ENCODE results near the gene RHBDL2.
"Not testable (repeated sequence)": the region's sequence is repeated elsewhere in the genome, so short reads cannot be mapped to it uniquely, and the experiment has no call there.

Gene RHBDL2, protein sequence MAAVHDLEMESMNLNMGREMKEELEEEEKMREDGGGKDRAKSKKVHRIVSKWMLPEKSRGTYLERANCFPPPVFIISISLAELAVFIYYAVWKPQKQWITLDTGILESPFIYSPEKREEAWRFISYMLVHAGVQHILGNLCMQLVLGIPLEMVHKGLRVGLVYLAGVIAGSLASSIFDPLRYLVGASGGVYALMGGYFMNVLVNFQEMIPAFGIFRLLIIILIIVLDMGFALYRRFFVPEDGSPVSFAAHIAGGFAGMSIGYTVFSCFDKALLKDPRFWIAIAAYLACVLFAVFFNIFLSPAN

DNA sequence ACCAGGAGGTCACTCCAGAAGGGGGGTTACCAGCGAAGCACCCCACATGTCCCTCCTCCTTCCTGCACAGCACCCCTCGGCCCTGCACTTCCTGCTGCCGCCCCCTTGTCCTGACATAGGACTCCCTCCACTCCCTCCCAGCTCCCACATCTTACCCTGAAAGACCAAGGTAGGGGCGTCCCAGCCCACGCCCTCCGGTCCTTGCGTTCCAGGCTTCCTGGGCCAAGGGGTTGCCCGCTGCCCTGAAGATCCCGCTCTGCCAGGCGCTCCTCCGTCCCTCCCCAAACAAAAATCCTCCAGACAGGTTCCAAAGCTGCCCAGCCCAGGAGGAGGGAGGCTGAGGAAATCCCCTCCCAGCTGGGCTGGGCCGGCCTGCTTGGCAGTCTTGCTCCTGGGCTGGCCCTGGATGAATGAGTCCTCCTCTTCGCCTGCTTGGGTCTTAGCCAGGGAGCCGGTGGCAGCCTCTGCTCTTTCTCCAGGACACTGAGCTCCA, at the start of gene RHBDL2:
RHBDL2 (minus strand) TSS at position 304 of the 493 bp plus-strand sequence. CDS start 22,618 bp downstream, outside the sequence.
- peak; percentile 80 for DNase-seq (ENCODE audit: low spot score)
- ChIA-PET POLR2A (ENCODE audit: low non-redundant PET) (no interaction called here), CTCF (no interaction called here)
- H3K27ac ChIP-seq, result peak within 1 kb of the TSS; percentile 51
- TF ChIP-seq, protein P1, sequence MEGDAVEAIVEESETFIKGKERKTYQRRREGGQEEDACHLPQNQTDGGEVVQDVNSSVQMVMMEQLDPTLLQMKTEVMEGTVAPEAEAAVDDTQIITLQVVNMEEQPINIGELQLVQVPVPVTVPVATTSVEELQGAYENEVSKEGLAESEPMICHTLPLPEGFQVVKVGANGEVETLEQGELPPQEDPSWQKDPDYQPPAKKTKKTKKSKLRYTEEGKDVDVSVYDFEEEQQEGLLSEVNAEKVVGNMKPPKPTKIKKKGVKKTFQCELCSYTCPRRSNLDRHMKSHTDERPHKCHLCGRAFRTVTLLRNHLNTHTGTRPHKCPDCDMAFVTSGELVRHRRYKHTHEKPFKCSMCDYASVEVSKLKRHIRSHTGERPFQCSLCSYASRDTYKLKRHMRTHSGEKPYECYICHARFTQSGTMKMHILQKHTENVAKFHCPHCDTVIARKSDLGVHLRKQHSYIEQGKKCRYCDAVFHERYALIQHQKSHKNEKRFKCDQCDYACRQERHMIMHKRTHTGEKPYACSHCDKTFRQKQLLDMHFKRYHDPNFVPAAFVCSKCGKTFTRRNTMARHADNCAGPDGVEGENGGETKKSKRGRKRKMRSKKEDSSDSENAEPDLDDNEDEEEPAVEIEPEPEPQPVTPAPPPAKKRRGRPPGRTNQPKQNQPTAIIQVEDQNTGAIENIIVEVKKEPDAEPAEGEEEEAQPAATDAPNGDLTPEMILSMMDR (conservative IDR thresholded peaks at IDR 0.05; ENCODE audit: low read depth), result no peak

GRCh38 chr1:38990738-38991637, 49.4 kb upstream of the RHBDL2 start, which contains the start of gene AKIRIN1:
Gene AKIRIN1 (plus strand): TSS chr1:38991276. CDS start chr1:38991381, 105 bp downstream.
- peak within 1 kb of the TSS; percentile 76 for H3K27ac ChIP-seq
- TF ChIP-seq, protein P1 (conservative IDR thresholded peaks at IDR 0.05; ENCODE audit: low read depth), result no peak
- CTCF ChIA-PET, result no interaction called here
- POLR2A ChIA-PET (ENCODE audit: low non-redundant PET), result no interaction called here
- peak; percentile 96 for DNase-seq (ENCODE audit: low spot score)

GRCh38 chr1:38990386-38990737, 48.7 kb upstream of the RHBDL2 start:
- TF ChIP-seq, protein P1 (conservative IDR thresholded peaks at IDR 0.05; ENCODE audit: low read depth), result no peak
- DNase-seq (ENCODE audit: low spot score), result peak; percentile 13
- POLR2A ChIA-PET (ENCODE audit: low non-redundant PET), result no interaction called here
- CTCF ChIA-PET, result no interaction called here
- peak overlapping the region; percentile 76 for H3K27ac ChIP-seq

GRCh38 chr1:38989979-38990378, 48.3 kb upstream of the RHBDL2 start:
- ChIA-PET CTCF (no interaction called here), POLR2A (ENCODE audit: low non-redundant PET) (interaction anchor here (0.6 kb wide), 1 partner anchor 46 kb away, joined by 3 read pairs; no protein-coding TSS in a partner anchor)
- DNase-seq (ENCODE audit: low spot score), result no peak
- TF ChIP-seq, protein P1 (conservative IDR thresholded peaks at IDR 0.05; ENCODE audit: low read depth), result no peak
- no peak overlapping the region for H3K27ac ChIP-seq

DNA sequence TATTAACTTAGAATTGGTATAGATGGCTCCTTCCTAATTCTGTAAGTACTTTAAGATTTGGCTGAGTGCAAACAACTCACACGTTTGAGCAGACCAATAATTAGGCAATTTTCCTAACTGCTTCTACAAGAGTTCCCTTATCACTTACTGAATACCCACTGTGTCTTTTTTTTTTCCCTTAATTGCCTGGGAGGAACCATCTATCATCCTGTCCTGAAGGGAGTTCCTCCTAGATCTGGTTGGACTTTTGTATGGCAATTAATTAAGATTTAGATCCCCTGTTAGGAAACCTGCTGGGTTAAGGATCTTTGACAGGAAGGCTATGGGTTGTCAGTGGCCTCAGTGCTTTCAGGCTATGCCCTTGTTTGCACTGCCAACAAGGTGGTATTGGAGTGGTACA, 37.8 kb upstream of the RHBDL2 start:
- DNase-seq (ENCODE audit: low spot score); POLR2A ChIA-PET (ENCODE audit: low non-redundant PET): not testable (repeated sequence)
- CTCF ChIA-PET, result interaction anchor here (0.6 kb wide), 1 partner anchor 78 kb away, joined by 4 read pairs; no protein-coding TSS in a partner anchor

DNA sequence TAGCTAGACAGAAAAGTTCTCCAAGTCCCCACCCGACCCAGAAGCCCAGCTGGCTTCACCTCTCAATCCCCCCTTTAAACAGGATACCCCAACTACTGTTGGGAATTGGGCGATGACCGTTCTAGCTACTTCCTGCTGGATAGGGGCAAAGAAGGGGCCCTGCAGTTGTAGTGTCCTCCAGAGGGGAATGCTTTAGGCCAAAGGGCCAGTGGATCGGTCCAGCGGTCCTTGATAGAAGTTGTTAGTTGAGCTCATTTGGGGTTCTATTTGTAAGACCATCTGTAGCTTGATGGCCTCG, 36.6 kb upstream of the RHBDL2 start:
- POLR2A ChIA-PET (ENCODE audit: low non-redundant PET); CTCF ChIA-PET; DNase-seq (ENCODE audit: low spot score); H3K27ac ChIP-seq: not testable (repeated sequence)

More for the DNA sequence above, 37.8 kb upstream of the RHBDL2 start:
- H3K27ac ChIP-seq, result not testable (repeated sequence)

DNA sequence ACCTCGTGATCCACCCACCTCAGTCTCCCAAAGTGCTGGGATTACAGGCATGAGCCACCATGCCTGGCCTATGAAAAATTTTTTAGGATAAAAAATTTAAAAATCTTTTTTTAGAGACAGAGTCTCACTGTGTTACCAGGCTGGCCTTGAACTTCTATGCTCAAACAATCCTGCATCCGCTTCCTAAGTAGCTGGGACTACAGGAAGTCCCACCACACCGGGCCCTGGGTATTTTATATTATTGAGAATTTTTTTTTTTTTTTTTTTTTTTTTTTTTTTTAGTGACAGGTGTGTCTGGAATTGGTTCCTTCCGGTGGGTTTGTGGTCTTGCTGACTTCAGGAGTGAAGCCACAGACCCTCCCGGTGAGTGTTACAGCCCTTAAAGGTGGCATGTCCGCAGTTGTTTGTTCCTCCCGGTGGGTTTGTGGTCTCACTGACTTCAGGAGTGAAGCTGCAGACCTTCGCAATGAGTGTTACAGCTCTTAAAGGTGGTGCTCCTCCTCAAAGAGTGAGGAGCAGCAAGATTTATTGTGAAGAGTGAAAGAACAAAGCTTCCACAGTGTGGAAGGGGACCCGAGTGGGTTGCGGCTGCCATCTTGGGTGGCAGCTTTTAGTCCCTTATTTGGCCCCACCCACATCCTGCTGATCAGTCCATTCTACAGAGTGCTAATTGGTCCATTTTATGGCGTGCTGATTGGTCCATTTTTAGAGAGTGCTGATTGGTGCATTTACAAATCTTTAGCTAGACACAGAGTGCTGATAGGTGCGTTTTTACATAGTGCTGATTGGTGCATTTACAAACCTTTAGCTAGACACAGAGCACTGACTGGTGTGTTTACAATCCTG, 36.0 kb upstream of the RHBDL2 start:
- POLR2A ChIA-PET (ENCODE audit: low non-redundant PET); CTCF ChIA-PET; H3K27ac ChIP-seq; DNase-seq (ENCODE audit: low spot score): not testable (repeated sequence)
